ENCODE measurements around the gene INHA. TPM values are rescaled to one million over a fixed set of nuclear protein-coding genes. Genes with fewer than 3 reads are reported as not detected.

INHA gene
- total RNA-seq, 1 donor from 2014 or later, result 0.17 TPM

GRCh38 chr2:219575566-219576504, 3.7 kb downstream of the INHA start:
- no peak for DNase-seq (ENCODE audit: low read depth)
- TF ChIP-seq, protein P1, sequence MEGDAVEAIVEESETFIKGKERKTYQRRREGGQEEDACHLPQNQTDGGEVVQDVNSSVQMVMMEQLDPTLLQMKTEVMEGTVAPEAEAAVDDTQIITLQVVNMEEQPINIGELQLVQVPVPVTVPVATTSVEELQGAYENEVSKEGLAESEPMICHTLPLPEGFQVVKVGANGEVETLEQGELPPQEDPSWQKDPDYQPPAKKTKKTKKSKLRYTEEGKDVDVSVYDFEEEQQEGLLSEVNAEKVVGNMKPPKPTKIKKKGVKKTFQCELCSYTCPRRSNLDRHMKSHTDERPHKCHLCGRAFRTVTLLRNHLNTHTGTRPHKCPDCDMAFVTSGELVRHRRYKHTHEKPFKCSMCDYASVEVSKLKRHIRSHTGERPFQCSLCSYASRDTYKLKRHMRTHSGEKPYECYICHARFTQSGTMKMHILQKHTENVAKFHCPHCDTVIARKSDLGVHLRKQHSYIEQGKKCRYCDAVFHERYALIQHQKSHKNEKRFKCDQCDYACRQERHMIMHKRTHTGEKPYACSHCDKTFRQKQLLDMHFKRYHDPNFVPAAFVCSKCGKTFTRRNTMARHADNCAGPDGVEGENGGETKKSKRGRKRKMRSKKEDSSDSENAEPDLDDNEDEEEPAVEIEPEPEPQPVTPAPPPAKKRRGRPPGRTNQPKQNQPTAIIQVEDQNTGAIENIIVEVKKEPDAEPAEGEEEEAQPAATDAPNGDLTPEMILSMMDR (conservative IDR thresholded peaks at IDR 0.05; ENCODE audit: low read depth, low read length), result no peak
- no peak overlapping the region for H3K4me3 ChIP-seq (ENCODE audit: low read depth, low read length)

DNA sequence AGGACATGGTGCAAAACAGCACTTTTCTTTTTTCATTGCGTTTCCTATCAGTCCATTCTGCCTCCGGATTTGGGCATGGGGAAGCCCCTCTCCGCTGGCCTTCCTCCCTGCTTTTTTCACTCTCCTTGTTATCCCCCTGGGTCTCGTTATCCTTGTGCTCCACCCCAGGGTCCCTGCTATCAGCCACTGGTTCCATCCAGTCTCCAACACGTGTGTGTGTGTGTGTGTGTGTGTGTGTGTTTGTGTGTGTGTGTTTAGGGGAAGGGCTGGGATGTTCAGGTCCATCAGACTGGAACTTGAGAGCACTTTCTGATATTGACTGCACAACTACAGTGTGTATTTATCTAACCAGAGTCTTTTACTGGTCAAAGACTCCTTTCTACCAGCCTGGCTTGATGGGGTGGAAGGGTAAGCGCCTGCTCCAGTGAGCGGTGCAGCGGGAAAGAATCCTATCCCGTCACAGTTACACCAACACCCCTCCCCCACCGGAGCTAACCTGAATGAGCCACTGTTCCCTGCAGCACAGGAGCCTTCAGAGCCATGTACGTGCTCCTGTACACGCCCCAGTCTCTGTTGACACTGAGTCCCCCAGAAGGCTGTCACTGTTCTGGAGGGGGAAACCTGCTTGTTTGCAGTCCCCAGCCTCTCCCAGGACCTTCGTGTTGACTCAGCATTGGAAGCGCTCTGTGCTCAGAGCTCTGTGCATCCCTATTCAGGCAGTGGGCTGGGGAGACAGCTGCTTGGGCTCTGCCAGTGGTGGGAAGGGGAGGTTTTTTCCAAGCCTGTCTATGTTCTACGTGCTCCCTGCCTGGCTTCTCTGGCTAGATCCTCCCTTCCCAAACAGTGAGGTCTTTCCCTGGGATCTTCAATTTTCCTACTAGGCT, 4.6 kb downstream of the INHA start:
- TF ChIP-seq, protein P1 (conservative IDR thresholded peaks at IDR 0.05; ENCODE audit: low read depth, low read length), result no peak
- DNase-seq (ENCODE audit: low read depth), result no peak
- H3K4me3 ChIP-seq (ENCODE audit: low read depth, low read length), result no peak overlapping the region

DNA sequence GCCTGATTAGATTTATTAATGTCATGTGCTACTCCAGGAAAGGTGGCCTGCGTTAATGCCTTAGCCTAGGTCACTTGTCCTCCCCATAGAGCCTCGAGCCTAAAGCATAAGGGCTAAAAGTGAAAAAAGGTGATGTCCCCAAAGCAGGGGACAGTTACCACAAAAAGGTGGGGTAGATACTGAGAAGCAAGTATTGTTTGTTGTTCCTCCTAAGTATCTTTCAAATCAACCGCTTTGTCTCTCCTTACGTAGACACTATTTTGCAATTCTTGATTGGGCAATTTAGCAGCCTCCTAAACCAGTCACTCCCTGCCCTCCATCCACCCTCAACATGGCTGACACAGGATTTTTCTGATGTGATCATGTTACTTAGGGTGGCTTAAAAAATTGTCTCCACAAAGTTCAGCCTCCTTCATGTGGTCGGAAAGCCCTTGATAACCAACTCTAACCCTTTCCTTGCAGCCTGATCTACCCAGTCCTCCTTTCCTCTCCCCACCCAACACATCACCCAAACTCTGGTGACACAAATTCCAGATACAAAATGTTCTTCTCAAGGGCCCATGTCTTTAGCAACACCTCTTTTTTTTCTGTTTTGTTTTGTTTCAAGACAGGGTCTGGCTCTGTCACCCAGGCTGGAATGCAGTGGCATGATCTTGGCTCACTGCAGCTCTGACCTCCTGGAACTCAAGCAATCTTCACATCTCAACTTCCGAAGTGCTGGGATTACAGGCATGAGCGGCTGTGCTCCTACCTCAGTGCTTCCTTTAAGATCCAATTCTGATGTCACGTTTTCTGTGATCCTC, 6.9 kb downstream of the INHA start:
- H3K4me3 ChIP-seq (ENCODE audit: low read depth, low read length), result no peak overlapping the region
- no peak for DNase-seq (ENCODE audit: low read depth)
- TF ChIP-seq, protein P1 (conservative IDR thresholded peaks at IDR 0.05; ENCODE audit: low read depth, low read length), result no peak

- TF ChIP-seq, protein P1 (conservative IDR thresholded peaks at IDR 0.05; ENCODE audit: low read depth, low read length), result no peak
- DNase-seq (ENCODE audit: low read depth), result no peak
- H3K4me3 ChIP-seq (ENCODE audit: low read depth, low read length), result no peak overlapping the region
Measured at GRCh38 chr2:219581346-219581745, 9.2 kb downstream of the INHA start.

GRCh38 chr2:219591091-219591490, 19.0 kb downstream of the INHA start:
- DNase-seq (ENCODE audit: low read depth), result no peak
- TF ChIP-seq, protein P1 (conservative IDR thresholded peaks at IDR 0.05; ENCODE audit: low read depth, low read length), result no peak
- H3K4me3 ChIP-seq (ENCODE audit: low read depth, low read length), result no peak overlapping the region

- TF ChIP-seq, protein P1 (conservative IDR thresholded peaks at IDR 0.05; ENCODE audit: low read depth, low read length), result no peak
- no peak for DNase-seq (ENCODE audit: low read depth)
- no peak overlapping the region for H3K4me3 ChIP-seq (ENCODE audit: low read depth, low read length)
Measured at GRCh38 chr2:219592736-219593135, 20.6 kb downstream of the INHA start.

Measured in epithelial cell of proximal tubule (primary cell).